H1 (cell line): ENCODE data around the gene PDE5A. TPM values are rescaled to one million over a fixed set of nuclear protein-coding genes. Genes with fewer than 3 reads are reported as not detected.

Experiments used
- CTCF ChIA-PET: fragments of 300-600 bp; sonication (Branson Sonifier 250); formaldehyde crosslinking; loops from one replicate; lab custom pipeline; 2021; ENCODE audit not compliant: partially characterized antibody; lab: Charles Lee
- POLR2A ChIA-PET: fragments of 300-600 bp; sonication (Branson Sonifier 250); formaldehyde crosslinking; loops from one replicate; lab custom pipeline; 2021; ENCODE audit warnings: inconsistent platforms; ENCODE audit not compliant: partially characterized antibody; lab: Charles Lee
- DNase-seq, 2 experiments: peaks; one replicate each; pipeline versions ENCODE4 v3.0.0 to v3.0.0-alpha.2; 2010 to 2022; ENCODE audit warnings: low spot score in 2 of 2, low read depth in 1 of 2, mixed read lengths in 1 of 2
- FAIRE-seq: peaks from 2 replicates; lab custom pipeline; 2011; peaks lifted over from hg19 to GRCh38; lab: Jason Lieb, UNC
- H2AFZ ChIP-seq: 2 replicates; pipeline ENCODE4 v1.8.1; 2012; ENCODE audit warnings: low read length, inconsistent platforms
- H2AK5ac ChIP-seq: 2 replicates; pipeline ENCODE4 v1.6.1; 2013; ENCODE audit warnings: low read depth, low read length
- H2BK120ac ChIP-seq: replicated peaks from 2 replicates; pipeline ENCODE3; 2013; ENCODE audit warnings: low read depth, low read length, inconsistent platforms
- H2BK12ac ChIP-seq: 2 replicates; pipeline ENCODE4 v1.6.1; 2013; ENCODE audit warnings: low read depth, low read length
- H2BK15ac ChIP-seq: 2 replicates; pipeline ENCODE4 v1.6.1; 2013; ENCODE audit warnings: low read length
- H2BK20ac ChIP-seq: 2 replicates; pipeline ENCODE4 v1.6.1; 2013; ENCODE audit warnings: low read length
- H2BK5ac ChIP-seq: 2 replicates; pipeline ENCODE4 v1.6.1; 2013; ENCODE audit warnings: low read depth, low read length
- H3K14ac ChIP-seq: 2 replicates; pipeline ENCODE4 v1.6.1; 2013; ENCODE audit warnings: inconsistent platforms; ENCODE audit not compliant: insufficient read length
- H3K18ac ChIP-seq: 2 replicates; pipeline ENCODE4 v1.6.1; 2013; ENCODE audit warnings: low read length; ENCODE audit errors: extremely low read depth
- H3K23ac ChIP-seq: 2 replicates; pipeline ENCODE4 v1.6.1; 2013; ENCODE audit warnings: inconsistent platforms; ENCODE audit not compliant: insufficient read length
- H3K23me2 ChIP-seq: 2 replicates; pipeline ENCODE4 v1.6.1; 2013; ENCODE audit warnings: low read depth, low read length
- H3K27ac ChIP-seq: 2 replicates; pipeline ENCODE4 v1.6.1; 2011; ENCODE audit warnings: low read depth, low read length, inconsistent platforms
- H3K27me3 ChIP-seq, 4 experiments: replicated peaks in 1 of 4; 1 replicate in 1 of 4; 2 replicates in 3 of 4; pipeline versions ENCODE4 v1.6.1 to v1.8.1; 2011 to 2013; ENCODE audit warnings: low read length in 3 of 4, mild to moderate bottlenecking in 3 of 4, inconsistent platforms in 2 of 4, mixed read lengths in 2 of 4, moderate library complexity in 1 of 4; ENCODE audit not compliant: control insufficient read depth in 3 of 4, insufficient read depth in 3 of 4; ENCODE audit errors: extremely low read depth in 1 of 4
- H3K36me3 ChIP-seq, 4 experiments: 2 replicates each; pipeline versions ENCODE4 v1.6.1 to v1.8.1; 2011 to 2013; ENCODE audit warnings: mild to moderate bottlenecking in 4 of 4, low read length in 3 of 4, moderate library complexity in 2 of 4, control low read depth in 1 of 4, inconsistent platforms in 1 of 4; ENCODE audit not compliant: insufficient read depth in 4 of 4, control insufficient read depth in 2 of 4
- H3K4ac ChIP-seq: replicated peaks from 2 replicates; pipeline ENCODE3; 2013; ENCODE audit warnings: low read length, low read depth, mixed read lengths, inconsistent platforms; ENCODE audit not compliant: insufficient read length
- H3K4me1 ChIP-seq, 4 experiments: replicated peaks in 1 of 4; 1 replicate in 1 of 4; 2 replicates in 3 of 4; pipeline versions ENCODE4 v1.6.1 to v1.8.1; 2011 to 2013; ENCODE audit warnings: low read length in 3 of 4, inconsistent platforms in 2 of 4, mixed read lengths in 1 of 4; ENCODE audit not compliant: insufficient read depth in 4 of 4, control insufficient read depth in 3 of 4
- H3K4me2 ChIP-seq, 2 experiments: 2 replicates each; pipeline versions ENCODE4 v1.6.1 to v1.8.1; 2011 to 2013; ENCODE audit warnings: low read depth in 2 of 2, low read length in 2 of 2, control low read depth in 1 of 2, inconsistent platforms in 1 of 2, mild to moderate bottlenecking in 1 of 2; ENCODE audit not compliant: insufficient read depth in 1 of 2
- H3K4me3 ChIP-seq, 4 experiments: fragments of 200-600, 300-600 bp in 1 of 4; sonication (generic), shearing (Covaris generic), sonication (Bioruptor Twin) in 1 of 4; 2 replicates each; pipeline versions ENCODE4 v1.5.1 to v1.8.1; 2011 to 2016; ENCODE audit warnings: low read length in 4 of 4, low read depth in 3 of 4, control low read depth in 2 of 4, inconsistent platforms in 2 of 4, mild to moderate bottlenecking in 2 of 4, mixed read lengths in 1 of 4, moderate library complexity in 1 of 4; ENCODE audit not compliant: insufficient read depth in 2 of 4; ENCODE audit errors: extremely low read depth in 1 of 4
- H3K56ac ChIP-seq: replicated peaks from 2 replicates; pipeline ENCODE3; 2013; ENCODE audit warnings: low read depth, mild to moderate bottlenecking, mixed read lengths, low read length, inconsistent platforms; ENCODE audit not compliant: insufficient read length
- H3K79me1 ChIP-seq: 2 replicates; pipeline ENCODE4 v1.6.1; 2013; ENCODE audit warnings: low read depth, low read length, control low read depth
- H3K79me2 ChIP-seq, 2 experiments: 2 replicates each; pipeline versions ENCODE4 v1.6.1 to v1.8.1; 2012 to 2013; ENCODE audit warnings: low read length in 2 of 2, mild to moderate bottlenecking in 2 of 2, inconsistent platforms in 1 of 2; ENCODE audit not compliant: insufficient read depth in 2 of 2, control insufficient read depth in 1 of 2
- H3K9ac ChIP-seq, 4 experiments: replicated peaks in 1 of 4; 1 replicate in 1 of 4; 2 replicates in 3 of 4; pipeline versions ENCODE4 v1.6.1 to v1.8.1; 2011 to 2013; ENCODE audit warnings: low read depth in 3 of 4, low read length in 3 of 4, control low read depth in 2 of 4, mild to moderate bottlenecking in 2 of 4, moderate library complexity in 2 of 4, inconsistent platforms in 1 of 4; ENCODE audit errors: extremely low read depth in 1 of 4
- H3K9me3 ChIP-seq, 2 experiments: 2 replicates each; pipeline versions ENCODE4 v1.6.1 to v1.8.1; 2012 to 2013; ENCODE audit warnings: mild to moderate bottlenecking in 2 of 2, moderate library complexity in 2 of 2, control low read depth in 1 of 2, inconsistent platforms in 1 of 2, low read depth in 1 of 2, low read length in 1 of 2, mixed read lengths in 1 of 2; ENCODE audit not compliant: insufficient read depth in 2 of 2
- H4K20me1 ChIP-seq, 2 experiments: replicated peaks in 1 of 2; 2 replicates each; pipeline versions ENCODE3 to v1.8.1; 2011 to 2013; ENCODE audit warnings: inconsistent platforms in 2 of 2, low read length in 2 of 2, mild to moderate bottlenecking in 1 of 2; ENCODE audit not compliant: insufficient read depth in 2 of 2, control insufficient read depth in 1 of 2
- H4K5ac ChIP-seq: 2 replicates; pipeline ENCODE4 v1.6.1; 2013; ENCODE audit warnings: low read length, low read depth, mixed read lengths, inconsistent platforms; ENCODE audit not compliant: insufficient read length
- H4K8ac ChIP-seq: 2 replicates; pipeline ENCODE4 v1.8.0; 2013; ENCODE audit warnings: mild to moderate bottlenecking, moderate library complexity, low read length, inconsistent platforms; ENCODE audit not compliant: insufficient read depth; ENCODE audit errors: extremely low read depth
- H4K91ac ChIP-seq: replicated peaks from 2 replicates; pipeline ENCODE3; 2013; ENCODE audit warnings: low read length, mixed read lengths, inconsistent platforms; ENCODE audit not compliant: insufficient read length
- JUND ChIP-seq: IDR thresholded peaks from 2 replicates; pipeline ENCODE4 v1.6.1; 2011; ENCODE audit warnings: mild to moderate bottlenecking, improper control_type of control experiment, low read length
- MAFK ChIP-seq: IDR thresholded peaks from 2 replicates; pipeline ENCODE4 v1.6.1; 2012; ENCODE audit warnings: low read depth, mild to moderate bottlenecking, improper control_type of control experiment, low read length
- POLR2A ChIP-seq, 2 experiments: IDR thresholded peaks; 1 replicate in 1 of 2; 2 replicates in 1 of 2; pipeline ENCODE4 v1.6.1; 2011; ENCODE audit warnings: low read depth in 2 of 2, low read length in 2 of 2, mild to moderate bottlenecking in 2 of 2; ENCODE audit errors: control extremely low read depth in 1 of 2
- RXRA ChIP-seq: IDR thresholded peaks from 2 replicates; pipeline ENCODE4 v1.6.1; 2011; ENCODE audit warnings: low read depth, mild to moderate bottlenecking, low read length, moderate library complexity; ENCODE audit not compliant: insufficient read depth
- SIN3A ChIP-seq, 2 experiments: IDR thresholded peaks in 1 of 2; conservative IDR thresholded peaks in 1 of 2; 2 replicates each; pipeline ENCODE4 v1.6.1; 2011 to 2012; ENCODE audit warnings: low read length in 2 of 2, improper control_type of control experiment in 1 of 2, low read depth in 1 of 2, mild to moderate bottlenecking in 1 of 2
- ZNF274 ChIP-seq: IDR thresholded peaks from 2 replicates; pipeline ENCODE4 v1.7.0; 2012; ENCODE audit warnings: low read length, borderline replicate concordance; ENCODE audit errors: extremely low read depth
- WGBS, 2 experiments: shearing (Covaris generic) in 1 of 2; methylation state at CpG; one replicate each; pipeline versions ENCODE4 v1.1.6 to v1.1.7; 2013 to 2015; ENCODE audit warnings: low lambda C conversion rate in 2 of 2, mixed read lengths in 2 of 2, inconsistent platforms in 1 of 2, low coverage in 1 of 2, missing lambda C conversion rate in 1 of 2; ENCODE audit not compliant: insufficient replicate concordance in 2 of 2, insufficient coverage in 1 of 2, insufficient read length in 1 of 2; ENCODE audit errors: extremely low coverage in 1 of 2, missing lambda C conversion rate in 1 of 2; 5-methylcytosine and 5-hydroxymethylcytosine counted together
- polyA plus RNA-seq, 7 experiments: library from polyadenylated mRNA; depleted of rRNA in 3 of 7; stranded (reverse) in 5 of 7; unstranded in 2 of 7; fragments of >200 nt in 5 of 7; fragments of 200-250 nt in 2 of 7; gene quantifications; 1 replicate in 5 of 7; 2 replicates in 1 of 7; 4 replicates in 1 of 7; pipeline versions ENCODE4 v1.2.1 to v1.2.3, GENCODE V29; 2011 to 2013; ENCODE audit warnings: missing spikeins in 2 of 7, mixed read lengths in 2 of 7
- total RNA-seq: library from RNA; stranded (reverse); fragmentation: NEBNext Ultra II Directional; extraction: Animal tissue kit (Norgen Biotek cat#: 25700); gene quantifications from 2 replicates; pipeline ENCODE4 v1.2.1, GENCODE V29; 2021
- TF ChIP-seq, protein P1 (sequence below): IDR thresholded peaks from 2 replicates; pipeline ENCODE4 v1.6.1; 2011; ENCODE audit warnings: low read depth, mild to moderate bottlenecking, low read length; ENCODE audit not compliant: insufficient read depth
- TF ChIP-seq, protein P2 (sequence below): IDR thresholded peaks from 2 replicates; pipeline ENCODE4 v1.6.1; 2012; ENCODE audit warnings: low read length, inconsistent platforms

Gene PDE5A
- total and polyA plus RNA-seq, 2 of the 8 experiments (the other 6 are each of a cell fraction or from before 2014, with no cell fraction given) = 5.6 to 32.4 TPM

DNA sequence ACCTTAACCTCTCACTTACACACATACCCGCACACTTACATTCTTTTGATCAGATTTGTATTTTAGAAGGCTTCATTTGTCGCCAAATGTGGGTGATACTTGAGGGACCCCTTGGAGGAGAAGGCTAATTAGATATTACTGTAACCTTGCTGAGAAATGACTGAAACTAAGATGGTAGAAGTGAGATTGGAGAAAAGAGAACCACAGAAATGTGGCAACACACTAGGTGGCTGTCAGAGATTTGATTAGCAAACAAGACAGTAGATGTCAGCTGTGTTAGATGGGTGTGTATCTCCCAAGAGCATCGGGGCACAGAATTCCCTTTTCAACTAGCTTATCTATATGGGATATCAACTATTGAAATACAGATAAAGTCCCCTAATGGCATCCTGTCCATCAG lies 157.3 kb downstream of the PDE5A start:
- Histone ChIP-seq H3K56ac (no peak overlapping the region), H3K18ac (no peak overlapping the region), H2AFZ (no peak overlapping the region), H3K4me1 (no peaks in the 10 kb centered on the region), H3K9me3 (no peaks in the 10 kb centered on the region), H2BK5ac (no peak overlapping the region), H4K91ac (no peak overlapping the region), H3K4me3 (no peak overlapping the region), H2AK5ac (no peak overlapping the region), H2BK20ac (no peak overlapping the region), H3K23me2 (no peaks in the 10 kb centered on the region), H3K79me1 (no peaks in the 10 kb centered on the region), H3K9ac (no peak overlapping the region), H3K14ac (no peak overlapping the region), H3K27me3 (no peaks in the 10 kb centered on the region), H4K20me1 (no peaks in the 10 kb centered on the region), H3K23ac (no peak overlapping the region), H3K4me2 (no peak overlapping the region), H3K4ac (no peak overlapping the region), H4K5ac (no peak overlapping the region), H3K36me3 (peaks cover 0 to 12% (median 1%) of the 10 kb centered on the region in 4 experiments; a peak in 4 of 8 replicates), H4K8ac (no peak overlapping the region), H3K27ac (no peak overlapping the region), H3K79me2 (no peaks in the 10 kb centered on the region), H2BK12ac (no peak overlapping the region), H2BK15ac (no peak overlapping the region), H2BK120ac (no peak overlapping the region)
- no peak for FAIRE-seq
- CTCF ChIA-PET = no interaction called here
- TF ChIP-seq, protein P1, sequence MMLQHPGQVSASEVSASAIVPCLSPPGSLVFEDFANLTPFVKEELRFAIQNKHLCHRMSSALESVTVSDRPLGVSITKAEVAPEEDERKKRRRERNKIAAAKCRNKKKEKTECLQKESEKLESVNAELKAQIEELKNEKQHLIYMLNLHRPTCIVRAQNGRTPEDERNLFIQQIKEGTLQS = no peak
- TF ChIP-seq POLR2A (IDR thresholded peaks at IDR 0.05; ENCODE audit: control extremely low read depth in 1 of 2, low read depth in 2 of 2, low read length in 2 of 2) (no peak), RXRA (no peak), MAFK (no peak), ZNF274 (no peak), SIN3A (conservative IDR thresholded peaks at IDR 0.05 in 1 of 2, IDR thresholded peaks at IDR 0.05 in 1 of 2; ENCODE audit: low read depth in 1 of 2, low read length in 2 of 2) (no peak), JUND (no peak)
- TF ChIP-seq, protein P2, sequence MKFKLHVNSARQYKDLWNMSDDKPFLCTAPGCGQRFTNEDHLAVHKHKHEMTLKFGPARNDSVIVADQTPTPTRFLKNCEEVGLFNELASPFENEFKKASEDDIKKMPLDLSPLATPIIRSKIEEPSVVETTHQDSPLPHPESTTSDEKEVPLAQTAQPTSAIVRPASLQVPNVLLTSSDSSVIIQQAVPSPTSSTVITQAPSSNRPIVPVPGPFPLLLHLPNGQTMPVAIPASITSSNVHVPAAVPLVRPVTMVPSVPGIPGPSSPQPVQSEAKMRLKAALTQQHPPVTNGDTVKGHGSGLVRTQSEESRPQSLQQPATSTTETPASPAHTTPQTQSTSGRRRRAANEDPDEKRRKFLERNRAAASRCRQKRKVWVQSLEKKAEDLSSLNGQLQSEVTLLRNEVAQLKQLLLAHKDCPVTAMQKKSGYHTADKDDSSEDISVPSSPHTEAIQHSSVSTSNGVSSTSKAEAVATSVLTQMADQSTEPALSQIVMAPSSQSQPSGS = no peak
- POLR2A ChIA-PET = no interaction called here
- DNase-seq = no peak
- 95% methylated on average over 3 of the region's 3 CpGs; no CpG with 5 or more reads in 1 of the 2 experiments for WGBS, 2 experiments
